Measurements from ENCODE around the gene ARHGAP6. TPM values are rescaled to one million over a fixed set of nuclear protein-coding genes. Genes with fewer than 3 reads are reported as not detected.

Gene ARHGAP6
- total RNA-seq, 6 experiments from 2014 or later: 0.51 to 1.0 (median 0.69) TPM

- no peak overlapping the region for H3K4me3 Mint-ChIP-seq
- peaks cover 4% of the 10 kb centered on the region for H3K9me3 Mint-ChIP-seq
- no peaks in the 10 kb centered on the region for H3K27me3 Mint-ChIP-seq (ENCODE audit: insufficient read depth)
- no peak for DNase-seq
- peaks cover 9% of the 10 kb centered on the region for H3K4me1 Mint-ChIP-seq (ENCODE audit: low read depth)
- no peak overlapping the region for H3K27ac Mint-ChIP-seq
- TF ChIP-seq, protein P1, sequence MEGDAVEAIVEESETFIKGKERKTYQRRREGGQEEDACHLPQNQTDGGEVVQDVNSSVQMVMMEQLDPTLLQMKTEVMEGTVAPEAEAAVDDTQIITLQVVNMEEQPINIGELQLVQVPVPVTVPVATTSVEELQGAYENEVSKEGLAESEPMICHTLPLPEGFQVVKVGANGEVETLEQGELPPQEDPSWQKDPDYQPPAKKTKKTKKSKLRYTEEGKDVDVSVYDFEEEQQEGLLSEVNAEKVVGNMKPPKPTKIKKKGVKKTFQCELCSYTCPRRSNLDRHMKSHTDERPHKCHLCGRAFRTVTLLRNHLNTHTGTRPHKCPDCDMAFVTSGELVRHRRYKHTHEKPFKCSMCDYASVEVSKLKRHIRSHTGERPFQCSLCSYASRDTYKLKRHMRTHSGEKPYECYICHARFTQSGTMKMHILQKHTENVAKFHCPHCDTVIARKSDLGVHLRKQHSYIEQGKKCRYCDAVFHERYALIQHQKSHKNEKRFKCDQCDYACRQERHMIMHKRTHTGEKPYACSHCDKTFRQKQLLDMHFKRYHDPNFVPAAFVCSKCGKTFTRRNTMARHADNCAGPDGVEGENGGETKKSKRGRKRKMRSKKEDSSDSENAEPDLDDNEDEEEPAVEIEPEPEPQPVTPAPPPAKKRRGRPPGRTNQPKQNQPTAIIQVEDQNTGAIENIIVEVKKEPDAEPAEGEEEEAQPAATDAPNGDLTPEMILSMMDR (IDR thresholded peaks at IDR 0.05): no peak
- H3K36me3 Mint-ChIP-seq (ENCODE audit: low read depth): no peaks in the 10 kb centered on the region
Measured at GRCh38 chrX:11214346-11215190, 451.2 kb downstream of the ARHGAP6 start.

DNA sequence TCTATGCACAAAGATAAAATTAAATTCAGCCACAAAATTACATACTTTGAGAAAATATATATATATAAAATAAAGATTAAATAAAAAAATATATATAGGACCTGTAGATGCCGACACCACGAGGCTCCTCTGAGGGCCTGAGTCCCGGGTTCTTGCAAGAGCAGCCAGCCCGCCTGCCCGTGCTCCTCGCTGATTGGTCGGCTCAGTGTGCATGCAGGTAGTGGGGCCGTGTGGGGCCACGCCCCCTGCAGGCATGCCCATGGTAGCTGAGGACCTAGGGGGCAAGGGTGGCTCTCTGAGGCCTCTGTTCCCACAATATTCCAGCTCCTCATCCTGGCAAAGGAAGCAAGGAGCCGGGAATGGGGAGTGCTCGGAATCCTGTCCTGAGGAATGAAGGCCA lies 453.0 kb downstream of the ARHGAP6 start:
- TF ChIP-seq, protein P1 (IDR thresholded peaks at IDR 0.05): no peak

GRCh38 chrX:11210415-11210801 lies 455.3 kb downstream of the ARHGAP6 start:
- DNase-seq: no peak
- no peaks in the 10 kb centered on the region for H3K9me3 Mint-ChIP-seq
- no peaks in the 10 kb centered on the region for H3K36me3 Mint-ChIP-seq (ENCODE audit: low read depth)
- H3K4me3 Mint-ChIP-seq: no peak overlapping the region; the same call in 1 of the 2 replicates
- TF ChIP-seq, protein P1 (IDR thresholded peaks at IDR 0.05): no peak
- no peaks in the 10 kb centered on the region for H3K27me3 Mint-ChIP-seq (ENCODE audit: insufficient read depth)
- peaks cover 9% of the 10 kb centered on the region for H3K4me1 Mint-ChIP-seq (ENCODE audit: low read depth)
- no peak overlapping the region for H3K27ac Mint-ChIP-seq

More for the DNA sequence above, 453.0 kb downstream of the ARHGAP6 start:
- peaks cover 9% of the 10 kb centered on the region for H3K4me1 Mint-ChIP-seq (ENCODE audit: low read depth)
- H3K9me3 Mint-ChIP-seq: no peaks in the 10 kb centered on the region
- no peak overlapping the region for H3K4me3 Mint-ChIP-seq
- H3K27ac Mint-ChIP-seq: no peak overlapping the region
- no peak for DNase-seq
- H3K36me3 Mint-ChIP-seq (ENCODE audit: low read depth): no peaks in the 10 kb centered on the region
- no peaks in the 10 kb centered on the region for H3K27me3 Mint-ChIP-seq (ENCODE audit: insufficient read depth)

DNA sequence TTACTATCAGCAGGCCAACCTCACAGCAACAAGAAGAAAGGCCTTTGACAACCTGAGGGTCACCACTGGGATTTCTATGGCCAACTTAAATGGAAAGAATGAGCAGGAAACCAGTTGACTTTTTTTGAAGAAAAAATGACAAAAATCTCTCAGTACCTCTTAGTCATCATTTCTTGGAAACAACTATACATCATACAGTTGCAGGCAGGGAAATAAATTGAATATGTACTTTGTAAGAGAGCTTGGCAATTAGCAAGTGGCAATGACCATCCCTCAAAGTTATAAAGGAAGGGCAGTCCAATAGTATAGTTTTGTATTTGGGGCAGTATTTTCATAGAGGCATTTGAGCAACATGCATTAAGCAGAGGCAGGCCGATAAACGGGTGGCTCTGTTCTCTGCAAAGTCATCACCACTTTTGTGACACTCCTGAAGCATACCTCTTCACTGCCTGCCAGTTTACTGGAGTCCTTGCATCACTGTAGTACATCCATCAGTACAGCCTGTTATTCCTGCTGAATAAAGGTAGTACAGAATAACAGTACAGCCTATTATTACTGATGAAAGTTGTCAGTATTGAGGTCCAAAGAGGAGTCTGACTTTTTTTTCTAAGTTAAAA lies 455.8 kb downstream of the ARHGAP6 start:
- H3K27ac Mint-ChIP-seq: no peak overlapping the region
- TF ChIP-seq, protein P1 (IDR thresholded peaks at IDR 0.05): no peak
- DNase-seq: no peak
- H3K27me3 Mint-ChIP-seq (ENCODE audit: insufficient read depth): no peaks in the 10 kb centered on the region
- peaks cover 9% of the 10 kb centered on the region for H3K4me1 Mint-ChIP-seq (ENCODE audit: low read depth)
- H3K36me3 Mint-ChIP-seq (ENCODE audit: low read depth): no peaks in the 10 kb centered on the region
- no peak overlapping the region for H3K4me3 Mint-ChIP-seq
- no peaks in the 10 kb centered on the region for H3K9me3 Mint-ChIP-seq

- Mint-ChIP-seq H3K36me3 (ENCODE audit: low read depth) (no peaks in the 10 kb centered on the region), H3K27ac (no peak overlapping the region), H3K4me3 (no peak overlapping the region), H3K27me3 (ENCODE audit: insufficient read depth) (no peaks in the 10 kb centered on the region), H3K9me3 (no peaks in the 10 kb centered on the region), H3K4me1 (ENCODE audit: low read depth) (peaks cover 9% of the 10 kb centered on the region)
- TF ChIP-seq, protein P1 (IDR thresholded peaks at IDR 0.05): no peak
- no peak for DNase-seq
Measured at GRCh38 chrX:11206716-11207115, 459.0 kb downstream of the ARHGAP6 start.

Measured in HFFc6 (cell line).